Measurements from ENCODE around the gene SNAP47.

Gene SNAP47

DNA sequence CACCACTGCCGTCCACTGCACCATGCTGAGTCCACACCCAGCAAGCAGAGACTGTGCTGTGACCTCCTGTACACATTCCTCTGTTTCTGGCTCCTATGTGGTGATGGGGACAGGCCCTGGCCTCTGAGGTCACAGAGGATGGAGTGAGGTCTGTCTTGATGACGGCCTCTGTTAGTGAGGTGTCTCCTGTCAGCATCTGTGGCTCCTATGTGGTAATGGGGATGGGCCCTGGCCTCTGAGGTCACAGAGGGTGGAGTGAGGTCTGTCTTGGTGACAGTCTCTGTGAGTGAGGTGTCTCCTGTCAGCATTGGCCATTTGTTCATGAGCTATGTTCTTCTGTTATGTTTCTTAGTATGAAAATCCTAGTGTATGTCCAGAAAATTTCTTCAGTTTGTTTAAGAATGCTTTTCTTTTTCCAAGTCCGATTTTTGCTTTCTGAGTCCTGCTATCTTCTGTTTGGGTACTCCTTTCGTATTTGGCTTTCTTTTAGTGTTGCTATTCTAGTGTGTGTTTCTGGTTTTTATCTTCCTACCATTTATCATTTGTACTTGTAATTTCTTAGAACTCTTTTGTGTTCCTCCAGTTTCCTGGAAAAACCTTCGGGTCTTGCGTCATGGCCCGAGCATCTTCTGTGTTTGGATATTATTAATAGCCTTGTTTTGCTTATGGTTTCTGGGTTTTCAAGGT is 13.4 kb downstream of the SNAP47 start:
- no peak for DNase-seq

DNA sequence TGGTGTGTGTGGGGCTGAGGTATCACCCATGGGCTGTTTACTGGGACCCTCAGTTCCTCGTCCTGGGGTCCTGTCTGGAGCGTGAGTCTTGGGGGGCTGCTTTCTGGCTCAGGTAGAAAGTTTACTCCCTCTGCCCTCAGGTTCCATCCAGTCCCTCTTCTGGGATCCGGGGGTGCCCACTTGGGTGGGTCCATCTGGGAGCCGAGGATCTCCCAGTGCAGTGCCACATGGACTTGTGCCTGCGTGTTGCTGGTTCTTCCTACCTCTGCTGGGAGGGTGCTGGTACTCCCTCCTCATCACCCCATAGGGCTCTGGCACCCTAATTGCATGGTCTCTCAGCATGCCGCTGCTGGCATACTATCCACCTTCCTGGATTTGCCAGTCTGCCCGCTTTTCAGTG is 14.0 kb downstream of the SNAP47 start:
- no peak for DNase-seq

DNA sequence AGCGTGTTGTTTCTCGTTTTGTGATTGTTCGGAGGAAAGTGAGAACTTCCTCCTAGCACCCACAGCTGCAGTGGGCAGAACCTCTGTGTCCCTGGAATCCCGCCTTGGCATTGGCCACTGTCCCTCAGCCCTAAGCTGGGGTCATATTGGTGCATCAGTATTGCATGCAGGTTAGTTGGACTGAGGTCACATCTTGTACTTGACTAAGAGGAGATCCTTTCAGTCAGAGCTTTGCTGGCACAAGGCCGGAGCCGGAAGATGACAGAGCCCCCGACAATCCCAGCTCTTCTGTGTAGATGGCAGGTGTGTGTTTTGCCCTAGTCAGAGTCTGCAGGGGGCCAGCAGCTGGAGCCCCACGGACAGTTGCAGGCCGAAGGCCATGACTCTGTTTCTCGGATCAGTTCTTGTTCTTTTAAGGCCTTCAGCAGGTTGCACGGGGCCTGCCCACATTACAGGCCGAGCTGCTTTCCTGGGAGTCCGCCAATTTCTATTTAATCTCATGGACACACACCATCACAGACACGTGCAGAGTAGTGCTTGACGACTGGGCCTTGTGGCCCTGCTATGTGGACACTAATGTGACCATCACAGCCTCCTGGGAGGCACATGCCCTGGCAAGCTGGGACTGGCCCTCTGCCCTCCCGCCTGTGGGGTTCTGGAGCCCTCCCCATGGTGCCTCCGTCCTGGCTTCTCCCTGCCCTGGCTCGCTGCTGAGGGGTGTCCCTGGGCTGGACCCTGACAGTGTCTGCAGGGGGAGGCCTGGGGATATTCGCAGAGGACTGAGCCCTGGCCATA is 14.9 kb downstream of the SNAP47 start:
- DNase-seq = no peak

DNA sequence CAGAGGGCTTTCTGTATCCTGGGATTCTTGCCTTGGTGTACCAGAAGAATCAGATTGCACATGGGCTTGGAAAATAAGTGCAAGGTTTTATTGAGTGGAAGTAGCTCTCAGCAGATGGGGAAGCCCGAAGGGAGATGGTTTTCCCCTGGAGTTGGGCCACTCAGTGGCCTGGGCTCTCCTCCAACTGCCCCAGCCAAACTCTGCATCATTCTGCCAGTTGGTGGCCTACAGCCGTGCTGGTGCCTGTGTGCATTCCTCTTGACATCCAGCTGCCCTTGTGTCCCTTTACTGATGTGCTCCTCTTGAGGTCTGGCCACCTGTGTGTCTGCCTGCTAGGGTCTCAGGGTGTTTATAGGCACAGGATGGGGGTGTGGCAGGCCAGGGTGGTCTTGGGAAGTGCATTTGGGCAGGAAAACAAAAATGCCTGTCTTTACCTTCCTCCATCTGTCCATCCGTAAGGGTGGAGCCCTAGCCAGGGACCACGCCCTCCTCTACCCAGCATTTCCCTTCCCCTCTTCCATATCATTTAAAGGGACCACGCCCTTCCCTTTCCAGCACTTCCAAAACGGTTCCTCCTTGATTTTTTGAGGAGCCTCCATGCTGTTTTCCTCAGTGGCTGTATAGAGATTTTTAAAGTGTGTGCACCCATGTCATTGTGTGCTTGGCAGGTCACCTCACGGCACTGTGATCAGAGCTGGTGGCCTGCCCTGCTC is 18.9 kb downstream of the SNAP47 start:
- DNase-seq = peak in 32 of 56 donors; percentile 25 to 76 (median 45)

GRCh38 chr1:227754958-227755357 is 19.7 kb downstream of the SNAP47 start:
- DNase-seq = no peak

DNA sequence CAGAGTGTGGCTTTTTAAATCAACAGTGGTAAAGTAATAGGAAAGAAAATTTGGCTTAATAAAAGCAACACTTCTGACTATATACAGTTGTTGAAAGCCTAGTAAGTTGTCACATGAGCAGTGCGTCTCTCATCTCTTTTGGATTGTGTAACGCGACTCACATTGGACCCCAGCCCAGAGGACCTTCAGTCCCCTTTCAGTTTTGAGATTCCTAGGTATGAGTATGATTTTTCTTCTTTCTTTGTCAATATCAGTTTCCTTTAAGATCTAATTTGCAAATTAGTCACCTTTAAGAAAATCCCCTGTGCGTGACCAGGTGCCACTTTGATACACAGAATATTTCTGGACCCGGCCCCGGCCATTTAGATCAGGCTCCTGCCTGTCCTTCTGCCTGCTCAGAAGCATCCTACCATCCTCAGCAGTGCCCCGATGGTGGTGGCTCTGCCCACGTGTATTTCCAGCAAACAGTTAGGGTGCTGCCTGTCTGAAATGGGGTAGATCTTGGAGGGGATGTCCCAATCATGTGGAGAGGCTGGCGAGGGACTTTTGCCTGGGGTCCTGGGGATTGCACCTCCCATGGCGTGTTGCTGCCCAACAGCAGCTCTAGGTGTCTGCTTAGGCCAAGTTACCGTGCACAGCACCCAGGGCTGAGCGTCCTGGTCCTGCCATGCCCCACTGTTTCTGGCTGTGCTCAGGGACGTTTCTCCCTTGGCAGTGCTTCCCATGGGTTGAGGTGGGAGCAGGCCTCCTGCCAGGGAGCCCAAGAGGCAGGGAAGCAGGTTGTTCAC is 21.1 kb downstream of the SNAP47 start:
- no peak for DNase-seq

DNA sequence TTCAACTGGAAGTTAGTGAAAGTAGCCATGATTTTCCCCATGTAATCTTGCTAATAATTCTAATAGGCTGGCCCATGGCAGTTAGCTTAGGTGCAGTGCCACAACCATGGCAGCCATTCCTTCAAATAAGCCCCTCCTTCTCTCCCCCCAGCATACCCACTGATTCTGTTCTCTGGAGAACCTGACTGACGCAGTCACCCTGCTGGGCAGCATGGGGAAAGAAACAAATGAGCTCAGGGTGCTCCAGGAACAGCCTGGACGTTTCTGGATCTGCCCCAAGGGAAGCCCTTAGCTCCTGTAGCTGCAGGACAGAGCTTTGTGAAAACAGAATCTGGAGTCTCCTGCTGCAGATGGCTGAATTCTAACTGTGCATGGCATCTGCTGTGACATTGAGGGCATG is 22.5 kb downstream of the SNAP47 start:
- DNase-seq = no peak

- DNase-seq = peak in 28 of 56 donors; percentile 7 to 84 (median 50)
Observed at GRCh38 chr1:227758366-227758765, 23.1 kb downstream of the SNAP47 start.

DNA sequence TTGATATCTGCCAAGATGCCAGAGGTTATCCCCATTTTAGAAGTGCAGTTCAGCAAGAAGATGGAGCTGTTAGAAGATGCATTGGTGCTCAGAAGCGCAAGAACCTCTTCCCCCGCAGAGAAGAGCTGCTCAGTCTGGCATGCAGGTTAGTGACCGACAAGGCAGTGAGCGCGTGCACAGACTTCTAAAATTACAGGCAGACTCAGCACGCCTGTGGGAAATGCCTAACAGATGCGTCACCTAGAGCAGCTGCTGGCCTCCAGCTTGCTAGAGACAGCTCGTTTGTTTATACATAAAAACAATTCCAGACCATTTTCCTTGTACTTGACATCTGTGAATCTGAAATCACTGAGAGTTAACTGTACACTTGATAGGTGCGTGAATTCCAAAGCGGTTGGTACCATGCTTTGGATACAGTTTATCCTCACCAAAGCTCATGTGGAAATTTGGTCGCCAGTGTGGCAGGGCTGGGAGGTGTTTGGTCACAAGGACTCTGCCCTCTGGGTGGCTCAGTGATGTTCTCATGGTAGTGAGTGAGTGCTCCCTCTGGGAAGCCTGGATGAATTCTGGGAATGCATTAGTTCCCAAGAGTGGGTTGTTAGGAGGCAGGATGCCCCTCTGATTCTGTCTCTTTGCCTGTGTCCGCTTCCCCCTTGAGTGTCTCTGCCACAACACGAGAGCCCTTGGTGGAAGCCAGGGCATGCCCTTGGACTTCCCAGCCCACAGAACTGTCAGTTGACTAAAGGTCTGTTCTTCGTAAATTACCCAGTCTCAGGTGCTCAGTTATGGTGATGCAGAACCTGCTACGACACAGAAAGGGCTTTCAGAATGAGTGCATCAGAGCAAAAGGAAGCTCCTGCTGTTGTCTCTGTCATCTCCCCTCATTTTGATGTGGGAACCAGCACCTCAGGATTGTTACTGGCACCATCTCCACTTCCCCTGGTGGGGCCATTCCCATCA is 24.4 kb downstream of the SNAP47 start:
- DNase-seq = no peak

DNA sequence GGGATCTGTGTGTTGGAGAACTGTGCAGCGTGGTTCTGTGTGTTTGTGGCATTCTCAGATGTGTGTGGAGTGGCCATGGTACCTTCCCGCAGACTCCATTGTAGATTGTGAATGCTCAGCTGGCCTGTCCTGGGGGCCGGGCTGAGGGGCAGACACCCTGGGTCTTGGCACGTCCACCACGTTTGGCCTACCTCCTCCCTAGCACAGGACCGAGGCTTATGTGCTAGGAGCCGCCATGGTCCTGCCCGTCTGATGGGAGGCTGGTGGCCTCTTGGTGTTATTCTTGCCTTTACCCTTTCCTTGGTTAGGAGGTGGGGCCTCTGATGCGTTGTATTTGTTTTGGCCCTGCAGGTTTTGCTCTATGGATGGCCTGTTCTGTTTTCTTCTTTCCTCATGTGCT is 25.1 kb downstream of the SNAP47 start:
- DNase-seq = no peak

- no peak for DNase-seq
Observed at GRCh38 chr1:227761621-227762230, 26.5 kb downstream of the SNAP47 start.

GRCh38 chr1:227762231-227762911 is 27.1 kb downstream of the SNAP47 start:
- DNase-seq = peak in 51 of 56 donors; percentile 15 to 86 (median 59)

DNA sequence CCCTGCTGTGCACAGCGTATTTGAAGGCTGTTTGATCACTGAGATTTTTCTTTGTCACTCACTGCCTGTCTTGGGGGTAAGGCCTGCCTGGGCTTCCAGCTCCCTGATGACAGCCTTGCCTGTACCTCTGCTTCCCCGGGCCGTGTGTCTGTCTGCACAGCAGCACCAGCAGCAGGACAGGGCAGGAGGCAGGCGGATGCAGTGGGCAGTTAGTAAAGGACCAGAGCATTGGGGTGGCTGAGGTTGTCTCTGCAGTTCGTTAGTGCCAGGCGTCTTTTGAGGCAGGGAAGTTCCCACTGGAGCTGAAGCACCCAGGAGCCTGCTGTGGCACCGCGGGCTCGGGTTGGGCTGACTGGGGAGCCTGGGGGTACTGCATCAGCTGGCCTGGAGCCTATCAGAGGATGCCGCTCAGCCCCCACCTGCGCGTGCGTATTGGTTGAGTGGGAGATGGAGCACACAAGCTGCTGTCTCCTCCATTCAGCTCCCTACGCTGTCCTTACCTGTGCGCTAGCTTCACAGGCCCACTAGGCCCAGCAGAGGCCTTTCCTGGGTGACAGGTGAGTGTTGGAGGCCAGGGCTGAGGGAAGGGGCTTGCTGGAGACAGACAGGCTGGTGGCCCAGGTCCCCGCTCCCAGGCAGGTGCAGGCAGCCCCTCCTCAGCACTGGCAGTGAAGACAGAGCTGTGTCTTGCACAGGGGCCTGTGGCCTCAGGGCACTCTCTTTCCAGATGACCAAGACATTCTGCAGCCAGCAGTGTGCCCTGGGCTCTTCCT is 28.2 kb downstream of the SNAP47 start:
- DNase-seq = peak in 8 of 56 donors; percentile 15 to 44 (median 26)

DNA sequence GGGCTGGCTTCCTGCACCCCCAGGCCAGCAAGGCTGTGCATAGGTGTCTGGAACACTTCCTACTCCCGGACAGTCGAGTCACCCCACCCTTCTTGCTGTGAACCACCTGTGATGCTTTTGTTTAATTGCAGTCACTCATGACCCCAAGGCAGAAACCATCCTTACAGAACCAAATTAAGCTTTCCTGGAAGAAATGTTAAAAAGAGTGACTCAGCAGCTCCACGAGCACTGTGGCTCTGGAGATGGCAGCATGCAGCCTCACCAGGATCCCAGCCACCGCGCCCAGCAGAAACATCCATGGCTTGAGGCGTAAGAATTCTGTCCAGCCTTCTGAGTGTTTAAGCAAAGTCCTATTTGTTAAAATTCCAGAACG is 28.8 kb downstream of the SNAP47 start:
- no peak for DNase-seq

DNA sequence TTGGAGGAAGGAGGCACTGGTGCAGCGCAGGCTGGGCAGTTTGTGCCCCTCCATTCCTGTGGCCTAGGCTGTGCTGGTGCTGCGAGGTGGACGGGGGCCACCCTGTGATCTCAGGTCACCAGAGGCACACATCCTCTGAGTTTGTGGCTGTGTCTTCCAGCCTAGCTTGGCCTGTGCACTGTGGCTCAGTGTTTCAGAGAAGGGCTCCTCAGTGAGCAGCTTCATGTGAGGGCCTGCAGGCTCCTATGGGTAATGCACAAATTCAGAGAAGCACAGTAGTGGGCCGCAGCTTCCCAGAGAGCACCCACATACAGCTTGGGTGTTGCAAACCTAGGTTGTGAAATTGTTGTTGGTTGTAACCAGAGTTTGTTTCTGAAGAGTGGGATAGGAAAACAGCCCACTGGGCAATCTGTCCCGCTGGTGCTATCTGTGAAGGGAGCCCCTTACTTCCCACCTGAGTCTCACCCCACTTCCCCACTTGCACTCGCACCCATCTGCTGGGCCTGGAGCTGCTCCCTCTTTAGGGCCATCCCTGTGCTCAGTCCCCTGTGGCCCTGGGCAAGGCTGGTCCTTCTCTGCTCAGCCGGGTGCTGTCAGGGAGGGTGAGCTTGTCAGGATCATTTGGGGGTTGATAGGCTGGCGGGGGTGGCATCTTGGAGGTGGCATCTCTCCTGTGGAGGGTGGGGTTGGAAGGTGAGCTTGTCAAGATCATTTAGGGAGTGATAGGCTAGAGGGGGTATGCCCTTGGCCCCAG is 30.2 kb downstream of the SNAP47 start:
- no peak for DNase-seq

DNA sequence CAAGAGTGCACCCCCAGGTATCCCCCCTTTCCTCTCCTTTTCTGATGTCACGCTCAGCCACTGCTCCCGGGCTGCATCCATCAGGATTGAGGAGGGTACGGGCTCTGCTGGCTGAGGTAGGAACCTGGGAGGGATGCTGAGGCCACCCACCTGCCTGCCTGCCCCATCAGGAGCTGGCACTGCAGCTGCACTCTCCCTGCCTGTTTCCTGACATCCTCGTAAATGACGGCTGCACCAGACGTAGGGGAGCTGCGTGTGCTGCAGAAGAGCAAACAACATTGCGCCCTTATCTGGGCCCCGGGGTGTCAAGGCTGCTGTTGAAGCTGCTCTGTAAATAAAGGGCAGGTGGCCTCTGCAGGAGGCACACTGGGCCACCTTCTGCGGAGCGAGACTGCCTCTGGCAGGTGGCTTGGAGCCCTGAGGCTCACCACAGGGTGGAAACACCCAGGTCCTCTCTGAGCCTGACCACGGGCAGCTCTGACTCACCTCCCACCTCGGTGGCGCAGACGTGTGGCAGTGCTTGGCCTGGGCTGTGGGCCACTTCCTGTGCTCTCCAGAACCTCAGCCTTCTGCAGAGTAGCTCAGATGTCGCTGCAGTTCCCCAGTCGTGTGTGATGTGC is 30.9 kb downstream of the SNAP47 start:
- no peak for DNase-seq

- no peak for DNase-seq
Observed at GRCh38 chr1:227766653-227767277, 31.5 kb downstream of the SNAP47 start.
